SU-DHL-6 (cell line): ENCODE measurements around the gene ATP2B2.

Source experiments
- H2AFZ ChIP-seq: fragments of 200-600 bp; sonication (generic); 2 replicates; pipeline ENCODE4 v1.6.1; 2014; ENCODE audit warnings: low read depth, mild to moderate bottlenecking, moderate library complexity, mixed read lengths, antibody characterized with exemption, low read length; ENCODE audit not compliant: severe bottlenecking
- H3F3A ChIP-seq: fragments of 200-600 bp; shearing (Covaris generic); 2 replicates; pipeline ENCODE4 v1.6.0; 2016; ENCODE audit warnings: antibody characterized with exemption, mild to moderate bottlenecking; ENCODE audit not compliant: insufficient read depth
- H3K27ac ChIP-seq: fragments of 200-600 bp; sonication (generic); 2 replicates; pipeline ENCODE4 v1.5.1; 2016; ENCODE audit warnings: low read depth, mild to moderate bottlenecking, low read length, moderate library complexity, mixed read lengths
- H3K27me3 ChIP-seq: fragments of 200-600 bp; sonication (generic), shearing (Covaris generic); 2 replicates; pipeline ENCODE4 v1.6.0; 2014; ENCODE audit warnings: mild to moderate bottlenecking, low read length
- H3K36me3 ChIP-seq: fragments of 200-600 bp; sonication (generic); 2 replicates; pipeline ENCODE4 v1.6.1; 2014; ENCODE audit warnings: mild to moderate bottlenecking, low read length, mixed read lengths
- H3K4me2 ChIP-seq: fragments of 300-600, 200-600 bp; shearing (Covaris generic), sonication (generic); 2 replicates; pipeline ENCODE4 v1.6.0; 2014; ENCODE audit warnings: low read length, low read depth, mild to moderate bottlenecking; ENCODE audit not compliant: poor library complexity, severe bottlenecking
- H3K4me3 ChIP-seq: fragments of 200-600 bp; sonication (generic); 2 replicates; pipeline ENCODE4 v1.5.1; 2014; ENCODE audit warnings: antibody characterized with exemption, low read length, mild to moderate bottlenecking, mixed read lengths; ENCODE audit not compliant: insufficient read depth, poor library complexity, severe bottlenecking
- H3K79me2 ChIP-seq: fragments of 200-600 bp; sonication (generic); 2 replicates; pipeline ENCODE4 v1.6.1; 2014; ENCODE audit warnings: mild to moderate bottlenecking, low read length, moderate library complexity; ENCODE audit not compliant: insufficient read depth
- H3K9ac ChIP-seq: fragments of 200-600 bp; sonication (generic); 2 replicates; pipeline ENCODE4 v1.7.0; 2014; ENCODE audit warnings: mild to moderate bottlenecking, low read length
- H3K9me2 ChIP-seq: fragments of 200-600 bp; sonication (generic); replicated peaks from 2 replicates; pipeline ENCODE4 v1.6.1; 2014; ENCODE audit warnings: low read length; ENCODE audit not compliant: insufficient read depth
- H3K9me3 ChIP-seq: fragments of 200-600 bp; sonication (generic); 2 replicates; pipeline ENCODE4 v1.6.1; 2014; ENCODE audit warnings: low read length, mixed read lengths; ENCODE audit not compliant: insufficient read depth
- H4K20me1 ChIP-seq: fragments of 200-600 bp; sonication (generic); 2 replicates; pipeline ENCODE4 v1.6.1; 2014; ENCODE audit warnings: low read depth, mild to moderate bottlenecking, antibody characterized with exemption, low read length, moderate library complexity, mixed read lengths
- CTCF ChIP-seq: fragments of 200-600 bp; sonication (generic); IDR thresholded peaks from one replicate; pipeline ENCODE4 v1.5.1; 2017; ENCODE audit warnings: antibody characterized with exemption, mild to moderate bottlenecking, low read length, moderate library complexity; ENCODE audit not compliant: insufficient read depth, poor library complexity, severe bottlenecking
- EZH2phosphoT487 ChIP-seq: fragments of 200-600 bp; sonication (generic), shearing (Covaris generic); conservative IDR thresholded peaks from 2 replicates; pipeline ENCODE4 v1.6.1; 2018; ENCODE audit warnings: mild to moderate bottlenecking, antibody characterized with exemption, low read length, moderate library complexity, mixed read lengths

The ATP2B2 gene

GRCh38 chr3:10473581-10474274 is 31.7 kb downstream of the ATP2B2 start:
- Histone ChIP-seq H3K4me2 (no peak overlapping the region), H3K9ac (no peak overlapping the region), H3F3A (no peaks in the 10 kb centered on the region)

GRCh38 chr3:10472877-10473440 is 32.4 kb downstream of the ATP2B2 start:
- H3K27me3 ChIP-seq = no peaks in the 10 kb centered on the region
- H3K27ac ChIP-seq = no peak overlapping the region
- H4K20me1 ChIP-seq = no peaks in the 10 kb centered on the region
- no peaks in the 10 kb centered on the region for H3K9me3 ChIP-seq
- H3K36me3 ChIP-seq = no peaks in the 10 kb centered on the region
- H3F3A ChIP-seq = no peaks in the 10 kb centered on the region
- TF ChIP-seq EZH2phosphoT487 (no peak), CTCF (no peak)
- H3K4me2 ChIP-seq = no peak overlapping the region
- no peaks in the 10 kb centered on the region for H3K9me2 ChIP-seq
- no peak overlapping the region for H3K4me3 ChIP-seq
- H3K9ac ChIP-seq = no peak overlapping the region
- no peak overlapping the region for H2AFZ ChIP-seq
- no peaks in the 10 kb centered on the region for H3K79me2 ChIP-seq

More at GRCh38 chr3:10473581-10474274, 31.7 kb downstream of the ATP2B2 start:
- no peaks in the 10 kb centered on the region for H4K20me1 ChIP-seq
- no peaks in the 10 kb centered on the region for H3K9me2 ChIP-seq
- H3K27ac ChIP-seq = no peak overlapping the region
- H2AFZ ChIP-seq = no peak overlapping the region
- no peaks in the 10 kb centered on the region for H3K36me3 ChIP-seq
- H3K9me3 ChIP-seq = no peaks in the 10 kb centered on the region
- H3K79me2 ChIP-seq = no peaks in the 10 kb centered on the region
- H3K4me3 ChIP-seq = no peak overlapping the region
- H3K27me3 ChIP-seq = no peaks in the 10 kb centered on the region
- TF ChIP-seq EZH2phosphoT487 (no peak), CTCF (no peak)

GRCh38 chr3:10471054-10471688 is 34.2 kb downstream of the ATP2B2 start:
- H3K4me3 ChIP-seq = no peak overlapping the region
- TF ChIP-seq EZH2phosphoT487 (no peak), CTCF (no peak)
- no peaks in the 10 kb centered on the region for H3K36me3 ChIP-seq
- no peak overlapping the region for H3K4me2 ChIP-seq
- H3K9ac ChIP-seq = no peak overlapping the region
- H3K27me3 ChIP-seq = no peaks in the 10 kb centered on the region
- no peaks in the 10 kb centered on the region for H4K20me1 ChIP-seq
- no peaks in the 10 kb centered on the region for H3K9me3 ChIP-seq
- H2AFZ ChIP-seq = no peak overlapping the region
- H3K27ac ChIP-seq = no peak overlapping the region
- H3K9me2 ChIP-seq = no peaks in the 10 kb centered on the region
- H3K79me2 ChIP-seq = no peaks in the 10 kb centered on the region
- no peaks in the 10 kb centered on the region for H3F3A ChIP-seq
